Karpas-422 (cell line): ENCODE results near the gene OPCML. TPM values are rescaled to one million over a fixed set of nuclear protein-coding genes. Genes with fewer than 3 reads are reported as not detected.

Experiments
- DNase-seq: peaks from one replicate; pipeline ENCODE4 v3.0.0-alpha.2; 2015
- H2AFZ ChIP-seq: fragments of 200-600 bp; sonication (generic); 2 replicates; pipeline ENCODE4 v1.6.1; 2014; ENCODE audit warnings: antibody characterized with exemption, low read length, mixed read lengths
- H3K27ac ChIP-seq: fragments of 200-600 bp; sonication (generic); 2 replicates; pipeline ENCODE4 v1.5.1; 2014; ENCODE audit warnings: mild to moderate bottlenecking, low read length, moderate library complexity
- H3K27me3 ChIP-seq: fragments of 200-600 bp; sonication (generic); 2 replicates; pipeline ENCODE4 v1.6.1; 2014; ENCODE audit warnings: low read length, mixed read lengths
- H3K36me3 ChIP-seq: fragments of 200-600 bp; sonication (generic); 2 replicates; pipeline ENCODE4 v1.6.1; 2014; ENCODE audit warnings: low read length, mixed read lengths; ENCODE audit not compliant: insufficient read depth
- H3K4me1 ChIP-seq: fragments of 200-600 bp; sonication (generic); 2 replicates; pipeline ENCODE4 v1.6.1; 2014; ENCODE audit warnings: mild to moderate bottlenecking, low read length, mixed read lengths
- H3K4me2 ChIP-seq: fragments of 200-600 bp; sonication (generic); 2 replicates; pipeline ENCODE4 v1.6.1; 2014; ENCODE audit warnings: low read length, low read depth, mild to moderate bottlenecking; ENCODE audit not compliant: poor library complexity, severe bottlenecking
- H3K4me3 ChIP-seq: fragments of 200-600 bp; sonication (generic); 2 replicates; pipeline ENCODE4 v1.5.1; 2014; ENCODE audit warnings: mild to moderate bottlenecking, antibody characterized with exemption, low read length, mixed read lengths
- H3K79me2 ChIP-seq: fragments of 200-600 bp; sonication (generic); 2 replicates; pipeline ENCODE4 v1.6.1; 2014; ENCODE audit warnings: mild to moderate bottlenecking, low read length, mixed read lengths
- H3K9ac ChIP-seq: fragments of 200-600 bp; sonication (generic); 2 replicates; pipeline ENCODE4 v1.6.0; 2014; ENCODE audit warnings: low read length
- H3K9me2 ChIP-seq: fragments of 200-600 bp; sonication (generic), shearing (Covaris generic); replicated peaks from 2 replicates; pipeline ENCODE4 v1.6.0; 2014; ENCODE audit warnings: mild to moderate bottlenecking, low read length, moderate library complexity; ENCODE audit not compliant: insufficient read depth
- H3K9me3 ChIP-seq: fragments of 300-700, 200-600 bp; sonication (generic); 2 replicates; pipeline ENCODE4 v1.6.1; 2014; ENCODE audit warnings: low read length, mixed read lengths
- H4K20me1 ChIP-seq: fragments of 200-600 bp; sonication (generic); 2 replicates; pipeline ENCODE4 v1.6.1; 2014; ENCODE audit warnings: mild to moderate bottlenecking, antibody characterized with exemption, low read length, low read depth; ENCODE audit not compliant: insufficient read depth
- total RNA-seq: library from RNA; depleted of rRNA; stranded (reverse); fragments of >200 nt; shearing (Covaris generic); gene quantifications from 2 replicates; pipeline ENCODE4 v1.2.3, GENCODE V29; 2014; ENCODE audit warnings: low replicate concordance

Gene OPCML
- total RNA-seq, 1 experiment from 2014 or later = not detected

DNA sequence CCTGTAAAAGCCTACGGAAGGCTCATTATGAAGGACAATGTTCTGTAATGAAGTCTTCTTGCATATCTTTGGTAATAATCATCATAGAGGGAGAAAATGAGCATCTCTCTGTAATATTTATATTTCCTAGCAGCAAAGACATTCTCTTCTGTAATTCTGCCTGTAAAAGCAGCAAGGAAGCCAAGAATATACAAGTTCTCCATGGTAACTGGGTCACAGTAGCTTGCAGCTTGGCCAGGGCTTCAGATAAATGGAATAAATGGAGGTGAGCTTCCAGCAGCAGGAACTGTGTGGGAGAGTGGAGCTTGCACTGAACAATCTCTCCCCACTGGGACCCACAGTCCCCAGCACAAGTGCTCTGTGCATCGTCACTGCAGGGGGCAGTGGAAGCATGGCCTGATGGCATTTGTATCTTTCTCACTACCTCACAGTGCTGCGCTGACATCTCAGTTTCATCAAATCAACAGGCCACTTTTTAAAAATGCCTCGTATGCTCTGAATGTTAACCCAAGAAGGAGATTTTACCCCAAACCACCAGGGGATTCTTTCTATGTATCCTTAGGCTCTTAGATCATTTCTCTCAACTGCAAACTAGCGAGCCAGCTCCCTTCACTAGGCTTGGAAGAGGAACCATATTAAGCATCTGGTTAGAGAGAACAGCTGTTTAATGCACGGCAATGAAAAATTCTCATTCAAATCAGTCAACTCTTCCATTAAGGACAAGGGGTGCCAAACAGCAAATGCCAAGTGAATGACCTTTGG, 1059.7 kb downstream of the OPCML start:
- H3K36me3 ChIP-seq = no peaks in the 10 kb centered on the region
- no peak for DNase-seq
- no peak overlapping the region for H3K4me3 ChIP-seq
- H3K4me1 ChIP-seq = no peaks in the 10 kb centered on the region
- H3K27ac ChIP-seq = no peak overlapping the region
- no peaks in the 10 kb centered on the region for H3K9me2 ChIP-seq
- no peak overlapping the region for H3K9ac ChIP-seq
- H3K4me2 ChIP-seq = no peak overlapping the region
- no peaks in the 10 kb centered on the region for H3K9me3 ChIP-seq
- H4K20me1 ChIP-seq = no peaks in the 10 kb centered on the region
- no peaks in the 10 kb centered on the region for H3K79me2 ChIP-seq
- H2AFZ ChIP-seq = no peak overlapping the region
- H3K27me3 ChIP-seq = no peaks in the 10 kb centered on the region

DNA sequence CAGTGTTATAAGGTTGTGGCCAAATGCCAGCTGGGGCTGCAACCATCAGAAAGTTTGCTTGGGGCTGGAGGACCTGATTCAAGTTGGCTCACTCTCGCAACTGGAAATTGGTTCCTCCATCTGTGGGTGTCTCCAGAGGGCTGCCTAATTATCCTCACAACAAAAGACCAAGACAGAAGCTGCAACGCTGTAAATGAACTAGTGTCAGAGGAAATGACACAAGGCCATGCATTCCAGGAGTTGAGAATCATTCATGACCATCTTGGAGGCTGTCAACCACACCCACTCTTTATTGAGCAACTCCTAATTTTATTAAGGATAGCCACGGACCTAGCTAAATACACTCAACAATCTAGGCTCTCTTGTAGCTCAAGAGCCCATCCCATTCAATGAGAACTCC, 1060.8 kb downstream of the OPCML start:
- Histone ChIP-seq H3K4me1 (no peaks in the 10 kb centered on the region), H3K27me3 (no peaks in the 10 kb centered on the region), H3K9me3 (no peaks in the 10 kb centered on the region), H3K4me3 (no peak overlapping the region), H3K9ac (no peak overlapping the region), H3K4me2 (no peak overlapping the region), H3K36me3 (no peaks in the 10 kb centered on the region), H3K79me2 (no peaks in the 10 kb centered on the region), H3K27ac (no peak overlapping the region), H2AFZ (no peak overlapping the region), H4K20me1 (no peaks in the 10 kb centered on the region), H3K9me2 (no peaks in the 10 kb centered on the region)
- no peak for DNase-seq

DNA sequence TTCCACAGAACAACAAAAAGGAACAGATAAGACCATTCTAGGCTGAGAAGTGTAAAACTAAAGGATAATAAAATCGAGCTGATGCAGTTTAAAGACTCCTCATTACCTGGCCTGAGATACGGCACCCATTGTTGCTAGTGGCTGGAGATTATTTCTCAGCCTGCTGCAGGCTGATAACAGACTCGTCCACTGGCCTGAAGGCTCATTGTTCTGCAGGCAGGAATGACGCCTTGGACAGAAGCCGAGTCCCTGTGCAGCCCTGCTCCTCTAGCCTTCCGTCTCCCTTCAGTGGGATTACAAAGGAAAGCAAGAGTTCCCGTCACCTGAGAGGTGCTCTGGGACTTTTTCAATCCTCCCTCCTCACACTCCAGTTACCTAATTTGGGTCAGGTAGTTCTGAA, 1065.3 kb downstream of the OPCML start:
- H3K79me2 ChIP-seq = no peaks in the 10 kb centered on the region
- no peak overlapping the region for H3K9ac ChIP-seq
- H3K9me2 ChIP-seq = no peaks in the 10 kb centered on the region
- no peak overlapping the region for H3K4me3 ChIP-seq
- H4K20me1 ChIP-seq = no peaks in the 10 kb centered on the region
- no peaks in the 10 kb centered on the region for H3K36me3 ChIP-seq
- H3K27ac ChIP-seq = no peak overlapping the region
- no peak overlapping the region for H2AFZ ChIP-seq
- no peak for DNase-seq
- no peaks in the 10 kb centered on the region for H3K4me1 ChIP-seq
- no peak overlapping the region for H3K4me2 ChIP-seq
- no peaks in the 10 kb centered on the region for H3K27me3 ChIP-seq
- no peaks in the 10 kb centered on the region for H3K9me3 ChIP-seq

DNA sequence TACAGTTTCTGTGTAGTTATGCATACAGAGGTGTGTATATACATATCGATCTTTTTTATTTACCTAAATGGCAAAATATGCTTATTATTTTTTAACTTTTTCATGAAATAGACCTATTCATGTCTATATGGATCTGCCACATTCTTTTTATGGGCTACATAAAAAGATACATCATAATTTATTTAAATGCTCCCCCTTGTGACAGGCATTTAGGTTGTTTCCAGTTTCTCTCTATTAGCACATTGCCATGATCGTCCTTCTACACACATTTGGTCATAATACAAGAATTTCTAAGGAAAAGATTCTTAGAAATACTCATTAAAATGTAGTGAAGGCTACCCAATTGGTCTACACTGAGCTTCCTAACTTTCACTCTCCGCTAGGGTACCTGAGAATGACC, 1067.4 kb downstream of the OPCML start:
- H3K36me3 ChIP-seq = no peaks in the 10 kb centered on the region
- no peaks in the 10 kb centered on the region for H3K9me2 ChIP-seq
- no peaks in the 10 kb centered on the region for H3K27me3 ChIP-seq
- no peak overlapping the region for H3K27ac ChIP-seq
- H2AFZ ChIP-seq = no peak overlapping the region
- no peaks in the 10 kb centered on the region for H3K4me1 ChIP-seq
- DNase-seq = no peak
- H3K79me2 ChIP-seq = no peaks in the 10 kb centered on the region
- H3K4me3 ChIP-seq = no peak overlapping the region
- H3K4me2 ChIP-seq = no peak overlapping the region
- H3K9ac ChIP-seq = no peak overlapping the region
- H4K20me1 ChIP-seq = no peaks in the 10 kb centered on the region
- no peaks in the 10 kb centered on the region for H3K9me3 ChIP-seq

DNA sequence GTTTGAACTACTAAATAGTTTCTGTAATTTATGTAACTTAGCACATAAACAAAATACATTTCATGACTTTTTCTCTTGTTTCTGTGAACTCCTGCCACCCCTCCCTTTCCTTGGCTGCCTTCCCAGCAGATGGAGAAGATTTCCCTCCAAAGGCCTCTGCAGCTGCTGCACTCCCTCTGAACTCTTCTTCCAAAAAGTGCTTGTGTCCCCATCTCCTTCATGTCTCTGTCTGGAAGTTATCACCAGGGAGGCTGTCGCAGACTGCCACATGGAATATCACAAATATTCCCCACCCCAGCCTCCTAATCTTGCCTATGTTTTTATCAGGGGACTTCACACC, 1068.3 kb downstream of the OPCML start:
- Histone ChIP-seq H3K79me2 (no peaks in the 10 kb centered on the region), H3K4me1 (no peaks in the 10 kb centered on the region), H4K20me1 (no peaks in the 10 kb centered on the region), H3K27me3 (no peaks in the 10 kb centered on the region), H2AFZ (no peak overlapping the region), H3K9me2 (no peaks in the 10 kb centered on the region), H3K9ac (no peak overlapping the region), H3K36me3 (no peaks in the 10 kb centered on the region), H3K4me2 (no peak overlapping the region), H3K27ac (no peak overlapping the region), H3K4me3 (no peak overlapping the region), H3K9me3 (no peaks in the 10 kb centered on the region)
- DNase-seq = no peak

DNA sequence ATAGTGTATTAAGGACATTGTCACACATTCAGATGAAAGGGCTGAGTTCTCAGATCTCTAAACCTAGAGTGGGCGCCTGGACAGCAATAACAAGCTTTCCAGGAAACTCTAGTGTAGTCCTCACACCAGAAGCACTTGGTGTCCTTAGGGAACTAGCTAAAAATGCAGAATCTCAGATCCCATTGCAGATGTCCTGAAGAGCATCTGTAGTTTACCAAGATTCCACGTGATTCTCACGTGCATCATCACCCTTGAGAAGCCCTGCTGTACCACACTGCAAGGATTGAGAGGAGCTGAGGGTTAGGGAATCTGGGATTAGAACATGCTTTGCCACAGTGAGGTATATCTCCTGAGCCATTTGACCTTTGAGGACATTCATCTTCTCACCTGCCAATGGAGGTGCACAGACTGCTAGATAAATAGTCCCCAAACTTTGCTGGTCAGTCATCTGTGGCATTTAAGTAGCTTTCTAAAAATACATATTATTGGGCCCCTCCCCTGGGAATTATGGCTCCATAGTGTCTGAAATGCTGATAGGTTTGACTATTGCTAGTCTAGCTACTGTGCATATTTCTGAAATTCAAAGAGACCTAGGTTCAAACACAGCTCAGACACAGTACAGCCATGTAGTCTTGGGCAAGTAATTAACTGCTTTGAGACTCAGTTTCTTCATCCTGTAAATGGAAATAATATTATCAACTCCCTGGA, 1068.9 kb downstream of the OPCML start:
- no peak for DNase-seq
- H3K9ac ChIP-seq = no peak overlapping the region
- H4K20me1 ChIP-seq = no peaks in the 10 kb centered on the region
- no peaks in the 10 kb centered on the region for H3K36me3 ChIP-seq
- H3K4me1 ChIP-seq = no peaks in the 10 kb centered on the region
- H3K9me3 ChIP-seq = no peaks in the 10 kb centered on the region
- no peak overlapping the region for H3K4me2 ChIP-seq
- H2AFZ ChIP-seq = no peak overlapping the region
- H3K79me2 ChIP-seq = no peaks in the 10 kb centered on the region
- no peaks in the 10 kb centered on the region for H3K9me2 ChIP-seq
- no peak overlapping the region for H3K27ac ChIP-seq
- H3K4me3 ChIP-seq = no peak overlapping the region
- no peaks in the 10 kb centered on the region for H3K27me3 ChIP-seq

DNA sequence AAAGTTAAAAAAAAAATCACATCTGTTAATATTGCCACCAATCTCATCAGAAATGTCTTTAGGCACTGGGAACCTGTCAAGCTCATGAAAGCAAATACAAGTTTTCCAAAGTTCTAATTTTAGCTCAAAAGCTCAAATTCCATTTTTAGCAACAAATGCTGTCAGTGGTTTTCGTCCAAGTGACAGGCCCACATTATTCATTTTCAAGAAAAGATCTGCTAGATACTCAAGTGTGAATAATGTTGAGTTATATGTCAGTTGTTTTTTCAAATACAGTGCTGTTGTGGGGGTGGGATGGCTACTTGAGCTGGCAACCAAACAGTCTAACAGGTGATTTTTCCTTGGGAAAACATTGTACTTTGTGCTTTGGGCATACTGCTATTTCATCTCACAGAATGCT, 1072.6 kb downstream of the OPCML start:
- Histone ChIP-seq H3K79me2 (no peaks in the 10 kb centered on the region), H3K4me3 (no peak overlapping the region), H3K36me3 (no peaks in the 10 kb centered on the region), H3K9ac (no peak overlapping the region), H3K27me3 (no peaks in the 10 kb centered on the region), H2AFZ (no peak overlapping the region), H3K4me2 (no peak overlapping the region), H4K20me1 (no peaks in the 10 kb centered on the region), H3K9me2 (no peaks in the 10 kb centered on the region), H3K4me1 (no peaks in the 10 kb centered on the region), H3K27ac (no peak overlapping the region), H3K9me3 (no peaks in the 10 kb centered on the region)
- DNase-seq = no peak

DNA sequence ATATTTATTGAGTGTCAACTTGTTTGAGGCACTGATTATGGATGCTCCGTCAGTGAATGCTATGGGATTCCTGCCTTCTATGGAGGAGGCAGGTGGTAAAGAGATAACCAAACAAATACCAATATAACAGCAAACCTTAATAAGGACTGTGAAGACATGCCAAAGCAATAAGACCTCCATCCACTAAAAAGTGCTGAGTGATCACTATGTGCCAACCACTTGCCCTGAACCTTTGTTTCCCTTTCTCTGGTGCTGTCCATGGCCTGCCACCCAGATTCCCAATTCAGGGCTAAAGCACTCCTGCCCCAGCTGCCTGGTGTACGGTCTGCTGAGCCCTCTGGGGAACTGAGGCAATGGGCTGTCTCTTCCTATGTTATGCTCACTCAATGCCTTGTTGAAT, 1074.9 kb downstream of the OPCML start:
- Histone ChIP-seq H3K9me3 (no peaks in the 10 kb centered on the region), H3K4me2 (no peak overlapping the region), H2AFZ (no peak overlapping the region), H4K20me1 (no peaks in the 10 kb centered on the region), H3K27me3 (no peaks in the 10 kb centered on the region), H3K79me2 (no peaks in the 10 kb centered on the region), H3K4me3 (no peak overlapping the region), H3K36me3 (no peaks in the 10 kb centered on the region), H3K4me1 (no peaks in the 10 kb centered on the region), H3K9ac (no peak overlapping the region), H3K9me2 (no peaks in the 10 kb centered on the region), H3K27ac (no peak overlapping the region)
- DNase-seq = no peak
